Islet of Langerhans (tissue), 1 donor: ENCODE measurements around the gene COPZ2.
"Not testable (repeated sequence)": the region's sequence is repeated elsewhere in the genome, so short reads cannot be mapped to it uniquely, and the experiment has no call there.

ENCODE experiments used
- FAIRE-seq: peaks from one replicate; lab custom pipeline; 2011; peaks lifted over from hg19 to GRCh38; lab: Jason Lieb, UNC

The COPZ2 gene

GRCh38 chr17:48004983-48005382, 32.6 kb downstream of the COPZ2 start:
- FAIRE-seq: no peak

- no peak for FAIRE-seq
Observed at GRCh38 chr17:48003417-48004151, 34.0 kb downstream of the COPZ2 start.

- no peak for FAIRE-seq
Observed at GRCh38 chr17:48002916-48003416, 34.6 kb downstream of the COPZ2 start.

- no peak for FAIRE-seq
Observed at GRCh38 chr17:48002266-48002915, 35.2 kb downstream of the COPZ2 start.

- FAIRE-seq: not testable (repeated sequence)
Observed at GRCh38 chr17:48001657-48002056, 35.9 kb downstream of the COPZ2 start.

GRCh38 chr17:48001197-48001596, 36.4 kb downstream of the COPZ2 start:
- no peak for FAIRE-seq

GRCh38 chr17:47999582-47999981, 38.0 kb downstream of the COPZ2 start:
- no peak for FAIRE-seq

GRCh38 chr17:47998044-47998443, 39.6 kb downstream of the COPZ2 start:
- FAIRE-seq: no peak

- no peak for FAIRE-seq
Observed at GRCh38 chr17:47997586-47997985, 40.0 kb downstream of the COPZ2 start.

- no peak for FAIRE-seq
Observed at GRCh38 chr17:47996201-47996600, 41.4 kb downstream of the COPZ2 start.

- FAIRE-seq: no peak
Observed at GRCh38 chr17:47995241-47995935, 42.2 kb downstream of the COPZ2 start.

GRCh38 chr17:47994724-47995123, 42.9 kb downstream of the COPZ2 start:
- FAIRE-seq: no peak

GRCh38 chr17:47993964-47994363, 43.6 kb downstream of the COPZ2 start:
- no peak for FAIRE-seq

- FAIRE-seq: no peak
Observed at GRCh38 chr17:47993031-47993564, 44.5 kb downstream of the COPZ2 start.

GRCh38 chr17:47992216-47992615, 45.4 kb downstream of the COPZ2 start:
- no peak for FAIRE-seq

GRCh38 chr17:47990962-47991731, 46.5 kb downstream of the COPZ2 start:
- no peak for FAIRE-seq

- no peak for FAIRE-seq
Observed at GRCh38 chr17:47989700-47990099, 47.9 kb downstream of the COPZ2 start.

GRCh38 chr17:47989159-47989558, 48.4 kb downstream of the COPZ2 start:
- FAIRE-seq: no peak

GRCh38 chr17:47988445-47988844, 49.2 kb downstream of the COPZ2 start:
- not testable (repeated sequence) for FAIRE-seq

- FAIRE-seq: no peak
Observed at GRCh38 chr17:47987240-47987835, 50.3 kb downstream of the COPZ2 start.

GRCh38 chr17:47986520-47986919, 51.1 kb downstream of the COPZ2 start:
- no peak for FAIRE-seq
